Type B pancreatic cell (in vitro differentiated cells): ENCODE measurements around the gene POLL. TPM values are rescaled to one million over a fixed set of nuclear protein-coding genes. Genes with fewer than 3 reads are reported as not detected.

Source experiments
- DNase-seq: peaks from one replicate; pipeline ENCODE4 v3.0.0; 2021; ENCODE audit warnings: mixed read lengths; ENCODE audit not compliant: unreplicated experiment; ENCODE audit errors: extremely low spot score
- H3K27ac Mint-ChIP-seq: 2 replicates; pipeline ENCODE4 v1.8.0; 2021; ENCODE audit warnings: mild to moderate bottlenecking, mixed read lengths
- H3K27me3 Mint-ChIP-seq: 2 replicates; pipeline ENCODE4 v1.8.0; 2021; ENCODE audit warnings: mixed read lengths
- H3K36me3 Mint-ChIP-seq: 2 replicates; pipeline ENCODE4 v1.8.0; 2021; ENCODE audit warnings: mixed read lengths
- H3K4me1 Mint-ChIP-seq: one replicate; pipeline ENCODE4 v1.8.0; 2021; ENCODE audit warnings: mixed read lengths; ENCODE audit not compliant: unreplicated experiment
- H3K4me3 Mint-ChIP-seq: 2 replicates; pipeline ENCODE4 v1.8.0; 2021; ENCODE audit warnings: mild to moderate bottlenecking, mixed read lengths
- H3K9me3 Mint-ChIP-seq: 2 replicates; pipeline ENCODE4 v1.8.0; 2021; ENCODE audit warnings: mixed read lengths
- total RNA-seq: library from RNA; stranded (reverse); gene quantifications from 2 replicates; pipeline ENCODE4 v1.2.1, GENCODE V29; 2021; ENCODE audit warnings: low replicate concordance
- TF ChIP-seq, protein P1 (sequence below): fragments of 200-600 bp; sonication (generic); conservative IDR thresholded peaks from 2 replicates; pipeline ENCODE4 v1.5.0; 2021; ENCODE audit warnings: antibody characterized with exemption, mild to moderate bottlenecking

POLL gene
- total RNA-seq, 1 donor from 2014 or later, result 39.3 TPM

DNA sequence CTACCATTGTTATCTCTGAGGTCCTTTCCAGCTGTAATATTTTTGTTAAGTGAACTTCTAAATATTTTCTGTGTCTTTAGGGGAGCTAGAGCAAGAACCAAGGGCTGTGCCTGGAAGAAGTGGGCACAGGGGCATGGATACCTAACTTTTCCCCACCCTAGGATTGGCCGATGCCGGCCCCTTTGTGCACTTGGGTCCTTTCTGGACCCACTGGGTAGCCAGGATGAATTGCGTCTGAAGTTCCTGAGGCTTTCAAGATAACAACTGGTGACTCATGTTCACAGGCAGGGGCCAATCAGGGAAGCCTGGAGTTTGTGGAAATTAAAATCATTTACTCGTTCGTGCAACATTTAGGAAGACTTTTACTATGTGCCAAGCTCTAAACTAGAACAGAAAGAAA is 822 bp upstream of the POLL start:
- no peaks in the 10 kb centered on the region for H3K27me3 Mint-ChIP-seq
- peaks cover 11% of the 10 kb centered on the region for H3K4me1 Mint-ChIP-seq
- DNase-seq, result no peak
- TF ChIP-seq, protein P1, sequence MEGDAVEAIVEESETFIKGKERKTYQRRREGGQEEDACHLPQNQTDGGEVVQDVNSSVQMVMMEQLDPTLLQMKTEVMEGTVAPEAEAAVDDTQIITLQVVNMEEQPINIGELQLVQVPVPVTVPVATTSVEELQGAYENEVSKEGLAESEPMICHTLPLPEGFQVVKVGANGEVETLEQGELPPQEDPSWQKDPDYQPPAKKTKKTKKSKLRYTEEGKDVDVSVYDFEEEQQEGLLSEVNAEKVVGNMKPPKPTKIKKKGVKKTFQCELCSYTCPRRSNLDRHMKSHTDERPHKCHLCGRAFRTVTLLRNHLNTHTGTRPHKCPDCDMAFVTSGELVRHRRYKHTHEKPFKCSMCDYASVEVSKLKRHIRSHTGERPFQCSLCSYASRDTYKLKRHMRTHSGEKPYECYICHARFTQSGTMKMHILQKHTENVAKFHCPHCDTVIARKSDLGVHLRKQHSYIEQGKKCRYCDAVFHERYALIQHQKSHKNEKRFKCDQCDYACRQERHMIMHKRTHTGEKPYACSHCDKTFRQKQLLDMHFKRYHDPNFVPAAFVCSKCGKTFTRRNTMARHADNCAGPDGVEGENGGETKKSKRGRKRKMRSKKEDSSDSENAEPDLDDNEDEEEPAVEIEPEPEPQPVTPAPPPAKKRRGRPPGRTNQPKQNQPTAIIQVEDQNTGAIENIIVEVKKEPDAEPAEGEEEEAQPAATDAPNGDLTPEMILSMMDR, result no peak
- no peaks in the 10 kb centered on the region for H3K9me3 Mint-ChIP-seq
- peak overlapping the region; percentile 95 for H3K4me3 Mint-ChIP-seq
- H3K27ac Mint-ChIP-seq, result peak overlapping the region; percentile 74
- H3K36me3 Mint-ChIP-seq, result peaks cover 7% of the 10 kb centered on the region

DNA sequence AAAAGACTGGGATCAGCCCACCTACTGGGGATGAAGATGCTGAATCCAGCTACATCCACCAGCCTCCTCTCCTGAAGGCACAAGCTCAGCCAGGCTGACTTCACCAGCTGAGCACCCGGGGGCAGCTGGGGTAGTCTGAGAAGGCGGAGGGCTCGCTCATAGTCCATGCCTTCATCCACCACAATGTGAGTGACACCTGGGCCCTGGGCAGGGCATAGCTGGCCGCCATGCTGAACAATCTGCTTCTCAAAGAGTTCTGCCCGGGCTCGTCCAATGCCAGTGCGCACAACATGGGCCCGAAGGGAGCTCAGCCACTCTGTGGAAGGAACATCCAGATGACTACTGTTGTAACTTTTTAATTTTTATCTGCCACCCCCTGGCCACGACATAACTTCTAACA is 2.2 kb downstream of the POLL start:
- H3K4me1 Mint-ChIP-seq, result peaks cover 9% of the 10 kb centered on the region
- TF ChIP-seq, protein P1, result no peak
- H3K4me3 Mint-ChIP-seq, result peak overlapping the region; percentile 45
- no peaks in the 10 kb centered on the region for H3K27me3 Mint-ChIP-seq
- H3K36me3 Mint-ChIP-seq, result peaks cover 7% of the 10 kb centered on the region
- no peak overlapping the region for H3K27ac Mint-ChIP-seq
- DNase-seq, result no peak
- H3K9me3 Mint-ChIP-seq, result no peaks in the 10 kb centered on the region

DNA sequence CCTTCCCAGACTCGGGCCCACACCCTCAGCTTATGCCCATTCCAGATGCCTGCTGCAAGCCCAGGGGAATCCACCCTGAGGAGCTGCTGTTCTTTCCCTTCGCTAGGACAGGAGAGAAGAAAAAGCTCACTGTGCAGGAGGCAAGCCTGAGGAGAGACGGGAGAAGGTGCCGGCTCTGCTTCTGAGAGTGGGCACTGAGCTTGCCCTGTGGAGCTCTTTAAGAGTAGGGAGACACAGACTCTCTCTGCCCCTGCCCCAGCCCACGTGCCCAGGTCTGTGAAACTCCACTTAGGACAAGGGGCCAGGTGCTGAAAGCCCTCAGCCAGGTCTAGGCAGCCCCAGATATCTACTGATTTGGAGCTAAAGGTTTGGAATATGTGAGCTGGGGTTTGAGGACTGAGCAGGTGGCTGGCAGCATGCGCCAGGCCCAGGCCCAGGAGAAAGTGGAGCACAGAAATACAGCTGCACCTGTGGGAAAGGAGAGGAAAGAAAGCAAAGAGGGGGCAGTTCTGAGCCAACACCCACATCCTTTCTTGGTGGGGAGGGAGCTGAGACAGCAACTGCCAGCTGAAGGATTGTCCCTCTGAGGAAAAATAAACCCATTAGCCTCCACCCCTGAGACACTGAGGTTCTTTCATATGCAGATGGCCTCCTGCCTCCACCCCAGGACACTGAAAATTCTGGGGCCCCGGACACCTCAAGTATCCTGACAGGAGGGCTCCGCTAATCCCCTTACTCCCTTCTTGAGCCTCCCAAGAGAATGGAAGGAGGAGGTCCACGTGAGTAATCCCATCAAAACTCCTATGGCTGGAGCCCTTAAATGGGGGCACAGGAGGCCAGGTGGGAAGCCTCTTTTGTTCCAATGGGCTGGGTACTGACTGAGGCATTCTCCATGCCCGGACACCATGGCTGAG is 7.3 kb downstream of the POLL start:
- TF ChIP-seq, protein P1, result no peak
- no peaks in the 10 kb centered on the region for H3K4me1 Mint-ChIP-seq
- no peak overlapping the region for H3K4me3 Mint-ChIP-seq
- H3K9me3 Mint-ChIP-seq, result no peaks in the 10 kb centered on the region
- H3K27ac Mint-ChIP-seq, result no peak overlapping the region
- no peak for DNase-seq
- peaks cover 3% of the 10 kb centered on the region for H3K36me3 Mint-ChIP-seq
- no peaks in the 10 kb centered on the region for H3K27me3 Mint-ChIP-seq

DNA sequence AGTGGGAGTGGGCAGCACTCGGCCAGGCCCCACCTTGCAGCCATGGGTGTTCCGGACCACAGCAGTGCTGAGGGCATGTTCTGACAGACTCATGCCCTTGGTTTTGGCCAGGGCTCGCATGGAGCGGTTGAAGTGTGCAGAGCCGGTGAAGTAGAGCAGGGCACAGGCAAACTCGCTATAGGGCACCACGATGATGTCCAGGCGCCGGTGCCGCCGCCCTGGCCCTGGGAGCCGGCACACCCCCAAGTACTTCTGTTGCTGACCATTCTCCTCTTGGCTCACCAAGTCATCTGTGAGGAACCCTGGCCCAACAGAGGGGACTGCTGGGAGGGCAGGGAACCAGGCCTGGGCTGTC is 8.6 kb downstream of the POLL start:
- H3K27ac Mint-ChIP-seq, result no peak overlapping the region
- no peak overlapping the region for H3K4me3 Mint-ChIP-seq
- H3K27me3 Mint-ChIP-seq, result no peaks in the 10 kb centered on the region
- no peaks in the 10 kb centered on the region for H3K4me1 Mint-ChIP-seq
- no peaks in the 10 kb centered on the region for H3K9me3 Mint-ChIP-seq
- TF ChIP-seq, protein P1, result no peak
- DNase-seq, result no peak
- H3K36me3 Mint-ChIP-seq, result peaks cover 2% of the 10 kb centered on the region

DNA sequence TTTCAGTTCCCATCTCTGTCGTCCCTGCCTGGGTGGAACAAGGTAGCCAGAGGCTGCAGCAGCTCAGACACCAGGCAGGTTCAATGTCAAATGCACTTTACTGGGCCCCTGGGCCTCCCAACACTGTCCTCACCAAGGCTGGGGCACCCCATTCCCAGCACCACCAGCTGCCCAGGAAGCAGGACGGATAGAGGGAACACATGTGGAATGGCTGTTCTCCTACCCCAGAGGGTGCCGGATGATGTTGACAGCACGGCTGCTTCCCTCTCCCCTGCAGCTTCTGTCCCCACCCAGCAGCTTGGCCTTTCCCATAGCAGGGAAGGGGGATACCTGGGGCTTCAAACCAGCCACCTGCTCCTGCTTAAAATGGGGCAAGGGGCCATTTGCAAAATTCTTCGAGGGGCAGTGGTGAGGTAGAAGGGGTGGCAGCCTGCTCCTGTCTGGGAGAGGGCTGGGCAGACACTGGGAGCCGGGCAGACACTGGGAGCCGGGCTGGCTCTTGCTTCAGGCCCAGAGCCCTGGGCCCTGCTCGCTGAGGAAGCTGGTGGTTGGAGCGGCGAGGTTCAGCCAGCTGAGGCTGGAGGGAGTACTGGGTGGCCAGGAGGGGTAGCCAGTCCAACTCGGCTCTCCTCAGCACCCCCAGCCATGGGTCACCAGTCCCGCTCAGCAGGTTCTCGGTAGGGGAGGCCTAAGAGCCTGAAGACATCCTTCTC is 9.1 kb downstream of the POLL start:
- Mint-ChIP-seq H3K4me1 (no peaks in the 10 kb centered on the region), H3K36me3 (no peaks in the 10 kb centered on the region), H3K4me3 (no peak overlapping the region), H3K27ac (no peak overlapping the region), H3K27me3 (no peaks in the 10 kb centered on the region), H3K9me3 (no peaks in the 10 kb centered on the region)
- DNase-seq, result no peak
- TF ChIP-seq, protein P1, result no peak
